HPDE6-E6E7 (cell line): Measurements from ENCODE around the gene MARF1.
"Not testable (repeated sequence)": the region's sequence is repeated elsewhere in the genome, so short reads cannot be mapped to it uniquely, and the experiment has no call there.

ENCODE experiments used
- DNase-seq: peaks from one replicate; pipeline ENCODE4 v3.0.0; 2011; ENCODE audit warnings: missing footprints; ENCODE audit errors: extremely low spot score

Gene MARF1

DNA sequence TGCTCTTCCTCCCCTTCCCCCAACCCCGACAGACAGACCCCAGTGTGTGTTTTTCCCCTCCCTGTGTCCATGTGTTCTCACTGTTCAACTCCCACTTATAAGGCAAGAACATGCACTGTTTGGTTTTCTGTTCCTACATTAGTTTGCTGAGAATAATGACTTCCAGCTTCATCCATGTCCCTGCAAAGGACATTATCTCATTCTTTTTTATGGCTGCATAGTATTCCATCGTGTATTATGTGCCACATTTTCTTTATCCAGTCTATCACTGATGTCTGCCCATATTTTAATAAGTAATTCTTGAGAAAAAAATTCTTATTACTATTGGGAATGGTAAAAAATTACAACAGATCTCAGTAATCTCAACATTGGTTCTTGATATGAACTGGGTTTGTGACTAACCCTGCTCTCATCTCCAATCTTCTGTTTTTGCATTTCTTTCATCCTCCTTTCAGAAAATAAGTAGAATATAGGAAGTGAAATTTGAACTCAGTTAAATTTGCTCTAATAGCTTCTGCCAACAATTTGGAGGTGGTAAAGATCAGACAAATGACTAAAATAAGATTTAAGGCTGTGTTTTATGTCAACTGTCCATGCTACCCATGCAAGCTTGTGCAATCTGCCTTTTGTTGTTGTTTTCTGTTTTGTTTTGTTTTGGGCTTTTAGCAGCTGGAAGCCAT lies 11.1 kb downstream of the MARF1 start:
- no peak for DNase-seq

DNA sequence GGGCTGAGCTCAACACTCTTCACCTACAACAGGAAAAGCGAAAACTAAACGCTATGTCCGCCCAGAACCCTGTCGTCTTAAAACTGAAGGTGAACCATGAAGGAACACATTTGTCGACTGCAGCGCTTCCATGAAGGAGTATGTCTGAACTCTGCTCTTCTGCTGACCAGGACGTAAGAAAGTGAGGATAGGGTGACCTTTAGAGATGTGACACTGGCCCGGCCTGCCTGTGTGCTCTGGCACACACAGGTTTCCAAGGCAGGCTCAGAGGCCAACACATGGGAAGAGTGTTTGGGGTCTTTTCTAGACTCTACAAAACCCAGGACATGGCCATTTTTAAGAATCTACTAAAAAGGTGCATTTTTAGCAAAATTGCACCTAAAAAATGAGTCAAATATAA lies 21.1 kb downstream of the MARF1 start:
- no peak for DNase-seq

DNA sequence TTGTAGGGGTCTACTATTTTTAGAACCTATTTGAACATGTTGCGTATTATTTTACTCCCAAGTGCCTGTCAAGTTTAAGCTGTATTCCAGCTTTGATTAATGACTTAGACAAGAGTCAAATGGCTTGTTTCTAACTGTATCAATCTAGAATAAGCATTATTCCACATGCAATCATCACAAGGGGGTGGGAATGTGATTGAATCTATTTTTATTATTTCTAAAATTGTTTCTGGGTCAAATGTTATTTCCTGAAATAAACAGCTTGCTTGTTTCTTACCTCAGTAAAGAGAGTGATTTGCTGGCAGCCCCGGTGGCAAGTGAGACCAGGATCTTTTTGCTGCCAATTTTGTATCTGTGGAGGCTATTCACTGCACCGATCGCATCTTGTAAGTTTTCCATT lies 21.5 kb downstream of the MARF1 start:
- no peak for DNase-seq

DNA sequence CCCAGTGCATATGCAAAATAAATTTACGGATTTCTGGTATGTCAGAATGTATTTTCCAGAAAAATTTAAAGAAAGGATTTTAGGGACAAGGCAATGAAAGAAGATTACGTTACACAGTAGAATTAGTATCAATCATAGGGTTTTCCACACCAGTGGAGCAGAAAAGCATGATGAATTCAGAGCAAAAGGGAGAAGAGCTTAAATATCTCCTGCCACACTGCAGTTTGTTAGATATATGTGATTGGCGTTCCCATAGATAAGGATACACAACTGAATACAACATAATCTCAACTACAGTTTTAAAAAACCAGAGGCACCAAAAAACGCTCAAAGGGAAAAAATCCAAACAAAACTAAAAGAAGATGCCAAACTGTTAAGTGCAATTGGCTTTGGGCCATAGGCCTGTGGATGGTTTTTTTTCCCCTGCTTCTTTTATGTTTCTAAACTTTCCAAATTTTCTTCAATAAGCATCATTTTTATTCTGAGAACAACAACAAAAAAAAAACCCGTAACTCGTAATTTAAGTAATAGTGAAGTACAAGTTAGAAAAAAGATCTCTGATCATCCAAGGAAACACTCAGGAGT lies 22.3 kb downstream of the MARF1 start:
- no peak for DNase-seq

DNA sequence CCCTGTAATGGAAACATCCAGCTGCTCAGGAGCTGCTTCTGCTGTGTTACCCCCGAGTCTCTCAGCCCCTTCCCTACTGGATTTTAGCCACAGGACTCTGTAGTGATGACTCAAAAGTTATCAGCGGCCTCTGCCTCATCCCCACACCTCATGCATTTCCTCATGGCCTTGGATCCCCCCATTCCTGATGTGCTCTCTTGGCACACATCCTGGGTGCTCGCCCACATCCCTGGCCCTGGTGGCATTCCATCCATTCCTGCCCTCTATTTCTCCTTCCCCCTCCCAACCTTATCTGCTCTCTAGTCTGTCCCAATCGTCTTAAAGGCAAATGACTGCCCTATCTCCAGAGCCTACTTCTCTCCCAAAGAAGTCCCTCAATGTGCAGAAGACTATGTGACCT lies 24.6 kb downstream of the MARF1 start:
- no peak for DNase-seq

DNA sequence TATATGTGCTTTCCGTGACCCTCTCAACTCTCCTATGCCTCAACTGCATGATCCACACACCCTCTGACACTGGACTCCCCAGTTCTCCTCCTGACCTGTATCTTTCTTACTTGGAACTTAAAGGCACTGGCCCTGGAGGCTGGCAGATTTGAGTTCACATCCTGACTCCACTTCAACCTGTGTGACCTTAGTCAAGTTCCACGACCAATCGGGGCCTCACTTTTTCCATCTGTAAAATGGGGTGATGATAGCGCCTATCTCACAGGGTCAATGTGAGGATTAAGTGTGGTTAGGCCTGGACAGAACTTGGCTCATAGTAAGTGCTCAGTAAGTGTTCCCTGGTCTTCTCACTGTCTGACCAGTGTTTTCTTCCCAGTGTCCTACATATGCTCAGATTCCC lies 25.1 kb downstream of the MARF1 start:
- no peak for DNase-seq

DNA sequence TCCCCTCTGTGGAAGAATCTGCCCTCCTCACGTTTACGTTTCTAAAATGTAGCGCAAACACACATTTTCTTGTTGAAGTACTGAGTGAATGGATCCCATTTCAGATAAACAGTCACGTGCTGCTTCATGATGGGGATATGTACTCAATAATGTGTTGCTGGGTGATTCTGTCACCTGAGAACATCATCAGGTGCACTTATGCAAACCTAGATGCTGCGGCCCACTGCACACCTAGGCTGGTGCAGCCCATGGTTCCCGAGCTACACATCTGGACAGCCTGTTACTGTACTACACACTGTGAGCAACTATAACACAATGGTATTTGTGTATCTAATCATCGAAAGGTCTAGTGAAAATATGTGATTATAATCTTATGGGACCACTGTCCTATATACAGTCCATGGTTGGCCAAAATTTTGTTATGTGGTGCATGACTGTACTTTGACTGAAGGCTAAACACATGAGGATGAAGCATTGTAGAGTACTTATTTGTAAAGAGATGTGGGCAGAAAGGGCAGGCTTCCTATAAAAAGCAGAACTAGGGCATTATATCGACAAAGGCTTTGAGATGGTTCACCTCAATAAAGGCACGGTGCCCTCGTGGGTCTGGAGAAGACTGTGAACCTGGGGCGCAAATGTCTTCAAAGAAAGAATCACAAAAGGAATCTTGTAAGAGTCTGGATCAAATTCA lies 26.3 kb downstream of the MARF1 start:
- no peak for DNase-seq

DNA sequence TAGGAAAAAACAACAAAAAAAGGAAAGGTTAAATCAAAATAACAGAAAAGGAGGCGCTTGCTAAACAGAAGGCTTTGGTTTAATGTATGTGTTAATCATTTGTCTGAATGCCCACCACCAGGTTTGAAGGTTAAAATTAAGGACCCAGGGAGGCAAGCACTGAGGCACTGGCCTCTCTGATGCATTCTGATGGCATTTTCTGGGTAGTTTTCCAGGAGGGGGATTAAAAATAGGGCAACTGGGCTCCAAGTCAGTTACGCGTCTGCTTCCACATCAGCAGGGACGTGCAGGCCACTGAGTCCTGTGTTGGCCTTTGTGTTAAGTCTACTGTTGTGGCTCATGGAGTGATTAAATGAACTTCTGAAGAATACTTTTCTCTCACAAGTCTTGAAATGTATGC lies 26.9 kb downstream of the MARF1 start:
- DNase-seq, result no peak

DNA sequence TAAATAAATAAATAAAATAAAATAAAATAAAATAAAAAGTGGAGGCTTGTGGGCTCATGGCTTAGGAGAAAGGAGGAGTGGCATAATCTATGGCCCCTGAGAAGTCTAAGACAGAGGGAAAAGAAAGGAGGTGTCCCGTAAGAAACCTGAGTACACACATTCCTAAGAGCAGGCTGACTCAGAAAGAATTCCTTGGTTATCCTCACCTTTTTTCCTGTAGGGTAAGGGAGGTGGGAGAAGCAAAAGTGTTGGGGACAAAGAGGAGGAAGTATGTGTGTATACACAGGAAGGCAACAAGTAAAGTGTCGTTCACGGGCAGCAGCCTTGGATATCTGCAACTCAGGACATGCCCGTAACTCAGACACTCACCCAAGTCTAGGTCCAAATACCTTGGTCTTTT lies 29.3 kb downstream of the MARF1 start:
- DNase-seq, result peak; percentile 32

DNA sequence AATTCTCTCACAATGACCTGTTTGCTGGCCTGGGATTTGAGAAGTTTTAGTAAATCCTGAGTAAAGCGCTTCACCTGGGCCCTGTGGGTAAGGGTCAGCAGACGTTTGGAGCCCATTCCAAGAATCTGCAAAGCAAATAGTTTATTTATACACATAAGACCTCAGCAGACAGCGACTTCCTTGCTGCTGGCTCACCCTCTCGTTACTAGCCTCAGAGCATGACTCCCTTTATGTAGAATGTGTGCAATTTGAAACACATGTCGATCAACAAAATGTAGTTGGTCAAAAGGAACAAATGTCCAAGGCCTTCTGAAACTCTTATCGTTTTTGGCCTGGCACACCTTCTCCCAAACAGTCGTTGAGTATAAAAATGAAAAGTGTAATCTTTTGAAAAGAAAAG lies 31.3 kb downstream of the MARF1 start:
- no peak for DNase-seq

DNA sequence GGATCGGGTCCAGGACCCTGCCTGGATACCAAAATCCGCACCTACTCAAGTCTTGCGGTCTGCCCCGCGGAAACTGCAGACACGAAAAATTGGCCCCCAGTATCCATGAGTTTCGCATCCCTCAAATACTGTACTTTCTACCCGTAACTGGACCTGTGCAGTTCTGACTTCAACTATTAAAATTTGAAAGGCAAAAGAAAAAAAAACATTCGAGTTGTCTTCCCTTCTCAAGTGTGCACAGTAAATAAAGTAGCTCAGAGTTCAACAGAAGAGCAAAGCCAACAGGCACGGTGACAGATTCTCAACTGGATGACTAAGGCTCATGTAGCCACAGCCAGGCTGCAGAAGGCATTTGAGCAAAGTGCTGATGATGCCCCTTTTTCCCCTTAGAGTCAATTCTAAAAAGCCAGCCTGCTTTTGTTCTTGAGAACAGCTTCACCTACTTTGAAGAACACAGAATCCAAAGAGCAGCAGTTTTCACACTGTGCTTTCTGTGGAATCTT lies 32.5 kb downstream of the MARF1 start:
- DNase-seq, result no peak

DNA sequence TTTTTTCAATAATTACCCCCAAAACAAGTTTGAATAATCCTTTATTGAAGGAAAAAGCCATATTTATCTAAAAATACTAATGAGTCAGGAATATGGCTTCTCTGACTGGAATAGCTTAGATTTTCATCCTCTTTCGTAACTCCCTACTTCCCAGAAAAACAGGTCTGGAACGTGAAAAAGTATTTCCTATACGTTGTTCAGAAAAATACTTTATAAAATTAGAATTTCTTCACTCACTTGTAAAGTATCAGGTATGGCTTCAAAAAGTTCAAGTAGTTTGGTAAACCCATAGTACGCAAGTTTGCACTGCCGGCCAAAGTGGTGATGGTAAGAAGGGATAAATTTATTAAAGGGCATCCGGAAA lies 33.7 kb downstream of the MARF1 start:
- DNase-seq, result no peak

DNA sequence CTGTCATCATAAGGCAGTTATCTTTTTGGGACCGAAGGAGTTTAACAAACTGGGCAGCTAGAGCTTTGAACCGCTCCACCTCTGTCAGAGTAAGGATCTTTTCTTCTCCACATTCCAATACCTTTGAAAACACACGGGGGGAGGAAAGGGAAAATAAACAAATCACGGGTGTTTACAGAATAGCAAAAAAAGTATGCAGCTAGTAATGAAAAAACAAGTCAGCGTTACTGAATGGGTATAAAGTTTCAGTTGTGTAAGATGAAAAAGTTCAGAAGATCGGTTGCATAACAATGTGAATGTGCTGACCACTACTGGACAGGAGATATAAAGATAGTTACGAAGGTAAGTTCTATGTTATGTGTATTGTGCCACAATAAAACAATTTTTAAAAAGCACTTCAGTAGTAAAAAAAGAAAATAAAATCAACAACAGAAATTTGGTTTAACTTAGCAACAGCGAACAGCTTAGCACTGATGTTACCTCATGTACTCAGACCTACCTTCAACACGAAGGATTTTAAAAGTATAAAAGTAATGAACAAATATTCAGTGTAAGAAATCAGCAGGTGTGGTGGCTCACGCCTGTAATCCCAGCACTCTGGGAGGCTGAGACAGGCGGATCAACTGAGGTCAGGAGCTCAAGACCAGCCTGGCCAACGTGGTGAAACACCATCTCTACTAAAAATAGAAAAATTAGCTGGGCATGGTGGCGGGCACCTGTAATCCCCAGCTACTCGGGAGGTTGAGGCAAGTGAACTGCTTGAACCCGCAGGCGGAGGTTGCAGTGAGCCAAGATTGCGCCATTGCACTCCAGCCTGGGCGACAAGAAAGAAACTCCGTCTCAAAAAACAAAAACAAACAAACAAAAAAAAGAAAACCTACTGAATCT lies 34.3 kb downstream of the MARF1 start:
- no peak for DNase-seq

DNA sequence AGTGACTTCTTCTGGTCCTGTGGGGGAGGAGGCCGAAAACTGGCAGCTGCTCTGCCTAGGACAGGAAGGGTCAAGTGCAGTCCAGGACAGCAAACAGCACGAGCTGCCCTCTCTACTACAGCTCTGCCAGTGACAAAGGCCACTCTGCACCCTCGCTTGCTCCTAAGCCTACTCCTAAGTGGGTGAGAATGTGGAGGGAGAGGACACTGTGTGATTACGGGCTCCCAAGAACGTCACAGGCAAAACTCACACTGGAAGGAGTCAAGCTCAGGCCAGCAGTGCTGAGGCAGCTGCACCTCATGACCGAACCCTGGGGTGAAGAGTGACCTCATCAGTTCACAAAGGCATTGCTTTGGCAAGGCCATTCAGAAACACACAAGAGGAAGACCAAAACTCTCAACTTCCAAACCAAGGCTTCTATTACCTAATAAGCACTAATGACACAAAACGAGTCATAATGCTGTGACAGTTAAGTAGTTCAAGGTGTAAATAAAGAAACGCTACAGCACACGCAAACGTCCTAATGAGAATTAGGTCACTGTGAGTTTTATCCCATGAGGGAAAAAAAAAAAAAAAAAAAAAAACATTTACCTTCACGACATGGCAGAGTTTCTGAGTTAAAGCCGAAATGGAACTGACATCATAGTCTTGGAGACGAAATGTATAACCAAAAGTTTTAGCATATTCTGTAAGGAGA lies 35.1 kb downstream of the MARF1 start:
- DNase-seq, result no peak

DNA sequence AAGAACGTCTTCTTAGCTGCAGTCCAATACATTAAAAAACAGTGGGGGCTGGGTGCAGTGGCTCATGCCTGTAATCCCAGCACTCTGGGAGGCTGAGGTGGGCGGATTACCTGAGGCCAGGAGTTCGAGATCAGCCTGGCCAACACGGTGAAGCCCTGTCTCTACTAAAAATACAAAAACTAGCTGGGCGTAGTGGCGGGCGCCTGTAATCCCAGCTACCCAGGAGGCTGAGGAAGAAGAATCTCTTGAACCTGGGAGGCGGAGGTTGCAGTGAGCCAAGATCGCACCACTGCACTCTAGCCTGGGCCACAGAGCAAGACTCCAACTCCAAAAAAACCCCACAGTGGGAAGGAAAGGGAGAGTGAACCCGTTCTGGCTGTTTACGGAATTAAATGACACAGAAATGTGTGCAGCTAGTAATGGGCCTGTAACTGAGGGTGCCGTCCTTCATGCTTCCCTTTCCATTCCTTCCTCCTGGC lies 35.7 kb downstream of the MARF1 start:
- DNase-seq, result not testable (repeated sequence)

DNA sequence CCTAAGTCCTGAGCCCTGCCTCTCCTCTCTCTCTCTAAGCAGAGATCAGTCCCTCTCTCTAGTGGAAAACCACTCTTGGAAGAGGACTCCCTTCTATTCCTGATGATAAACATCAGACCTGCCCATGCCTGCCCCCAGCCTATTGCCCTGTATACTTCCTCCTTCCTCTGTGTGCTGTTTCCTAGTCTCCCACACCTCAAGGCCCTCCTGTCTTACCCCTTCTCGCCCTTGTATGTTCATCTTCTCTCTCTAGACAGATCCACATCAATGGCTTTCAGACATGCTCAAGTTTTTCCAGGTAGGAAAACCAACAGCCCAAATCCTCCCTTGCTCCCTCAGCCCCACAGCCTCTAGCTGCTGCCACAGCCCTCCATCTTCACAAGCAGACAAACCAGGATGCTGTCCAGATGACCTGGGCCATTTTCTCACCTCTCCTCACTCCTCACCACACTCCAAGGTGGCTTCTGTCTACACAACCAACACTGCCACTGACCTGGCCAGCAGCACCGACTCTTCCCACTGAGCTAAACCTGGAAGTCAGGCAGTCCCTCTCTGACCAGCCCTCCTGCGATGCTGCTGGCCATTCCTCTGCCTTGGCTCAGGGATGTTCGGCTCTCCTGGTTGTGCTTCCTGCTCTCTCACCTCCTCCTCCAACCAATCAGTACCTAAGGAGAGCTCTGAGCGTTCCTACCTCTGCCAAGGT lies 36.3 kb downstream of the MARF1 start:
- peak; percentile 27 for DNase-seq

DNA sequence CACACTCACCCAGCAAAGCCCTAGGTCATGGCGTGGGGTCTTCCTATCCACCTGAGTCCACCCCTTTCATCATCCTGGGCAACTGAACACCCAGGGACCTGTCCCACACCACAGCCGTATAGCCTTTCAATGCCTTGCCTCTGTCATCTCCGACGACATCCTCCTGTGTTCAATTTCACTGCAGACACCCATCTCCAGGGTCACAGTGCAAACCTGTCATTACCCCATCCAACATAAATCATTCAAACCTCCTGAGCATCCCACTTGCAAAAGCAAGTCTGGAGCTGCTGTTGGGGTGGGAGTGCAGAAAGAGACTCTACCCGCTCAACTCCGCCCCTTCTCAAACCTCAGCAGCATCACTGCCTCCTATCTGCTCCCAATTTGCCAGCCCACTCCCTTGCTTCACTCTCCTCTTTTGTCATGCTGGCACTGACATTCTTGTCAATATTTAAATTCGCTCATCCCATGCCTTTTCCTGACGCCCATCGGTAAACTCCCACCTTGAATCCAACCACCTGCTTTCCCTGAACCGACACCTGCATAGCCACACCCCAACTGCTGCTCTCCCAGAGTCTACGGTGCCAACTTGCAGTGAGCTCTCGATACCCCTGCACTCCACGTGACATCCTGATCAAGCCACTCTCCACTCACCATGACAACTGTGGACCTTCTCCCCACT lies 37.0 kb downstream of the MARF1 start:
- DNase-seq, result no peak

DNA sequence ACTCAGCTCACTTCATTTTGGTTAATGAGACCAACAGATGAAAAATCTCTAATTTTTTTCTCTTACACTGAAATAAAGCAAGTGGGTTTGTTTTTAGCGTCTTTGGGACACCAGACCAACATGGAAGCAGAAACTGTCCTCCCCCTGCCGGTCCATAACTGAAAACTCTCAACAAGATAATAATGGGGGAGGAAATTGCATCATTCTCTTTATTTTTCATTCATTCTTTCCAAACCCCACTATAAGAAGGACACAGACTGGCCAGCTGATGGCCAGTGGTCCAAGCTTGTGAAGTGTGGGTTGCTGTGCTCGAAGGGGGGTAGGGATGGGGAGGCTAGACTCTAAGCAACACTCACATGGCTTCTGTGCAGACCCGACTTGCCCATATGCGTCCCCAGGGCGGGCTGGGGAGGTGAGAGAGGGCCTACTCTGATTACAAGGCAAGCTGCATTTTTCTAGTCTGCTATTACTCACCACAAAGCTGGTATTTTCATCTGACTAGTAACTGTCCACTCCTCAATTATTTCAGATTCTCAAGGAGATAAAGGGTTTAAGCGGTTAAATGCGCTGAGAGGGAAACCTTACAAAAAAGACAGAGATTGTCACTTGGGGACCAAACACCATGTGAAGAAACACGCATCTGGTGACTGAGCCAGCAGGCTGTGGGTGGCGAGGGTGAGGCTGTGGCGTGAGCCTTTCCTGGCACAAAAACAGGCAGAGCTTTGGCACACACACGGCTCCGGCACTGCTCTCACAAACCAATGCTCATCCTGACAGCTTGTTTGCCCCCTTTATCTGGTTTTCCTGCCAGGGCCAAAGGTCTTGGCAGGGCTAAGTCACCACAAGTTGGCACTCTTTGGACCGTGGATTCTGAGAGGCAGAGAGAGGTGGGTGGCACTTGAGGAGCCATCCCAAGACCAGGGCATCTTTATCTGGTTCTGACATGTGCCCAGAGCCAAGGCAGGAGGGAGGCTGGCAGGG lies 38.2 kb downstream of the MARF1 start:
- no peak for DNase-seq
